ENCODE measurements around the gene USP20.
"Not testable (repeated sequence)": the region's sequence is repeated elsewhere in the genome, so short reads cannot be mapped to it uniquely, and the experiment has no call there.

USP20 gene

DNA sequence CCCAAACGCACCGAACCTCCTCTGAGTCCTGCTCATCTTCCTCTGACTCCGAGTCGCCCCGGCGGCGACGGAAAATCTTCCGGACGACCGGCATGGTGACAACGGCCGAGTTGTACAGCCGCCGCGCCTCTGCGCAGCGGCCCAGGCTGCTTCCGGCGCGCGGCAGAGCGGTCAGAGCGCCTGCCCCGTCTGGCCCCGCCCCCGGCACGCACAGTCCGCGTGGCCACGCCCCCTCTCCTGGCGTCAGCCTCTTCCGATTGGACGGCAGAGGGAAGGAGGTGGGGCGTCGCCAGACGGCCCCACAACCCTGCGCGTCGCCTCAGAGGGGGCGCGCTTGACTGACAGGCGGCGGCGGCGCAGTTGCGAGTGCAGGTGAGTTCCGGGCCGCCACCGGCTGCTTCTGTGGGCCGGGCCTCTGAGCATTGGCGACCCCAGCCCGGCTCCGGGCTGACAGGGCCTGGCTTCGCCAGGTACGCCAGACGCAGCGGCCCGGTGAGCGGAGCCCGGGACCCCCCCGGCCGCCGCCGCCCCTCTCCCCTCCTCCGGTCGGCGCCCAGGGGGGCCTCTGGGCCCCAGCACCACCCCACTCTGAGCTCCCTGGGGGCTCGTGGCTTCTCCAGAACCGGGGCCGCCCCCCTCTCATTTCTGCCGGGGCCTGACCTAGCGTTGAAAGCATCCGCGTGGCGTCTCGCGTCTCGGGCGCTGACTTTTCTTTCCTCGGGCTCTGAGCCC is at the start of gene USP20, which contains the start of gene C9orf78:
USP20 (plus strand) TSS at position 331 of the 732 bp plus-strand sequence. CDS start 17,098 bp downstream, outside the sequence.
C9orf78 (minus strand) TSS at position 148 of the 732 bp plus-strand sequence; CDS start at position 94, 54 bp downstream.
- peak; percentile 89 to 91 for DNase-seq

DNA sequence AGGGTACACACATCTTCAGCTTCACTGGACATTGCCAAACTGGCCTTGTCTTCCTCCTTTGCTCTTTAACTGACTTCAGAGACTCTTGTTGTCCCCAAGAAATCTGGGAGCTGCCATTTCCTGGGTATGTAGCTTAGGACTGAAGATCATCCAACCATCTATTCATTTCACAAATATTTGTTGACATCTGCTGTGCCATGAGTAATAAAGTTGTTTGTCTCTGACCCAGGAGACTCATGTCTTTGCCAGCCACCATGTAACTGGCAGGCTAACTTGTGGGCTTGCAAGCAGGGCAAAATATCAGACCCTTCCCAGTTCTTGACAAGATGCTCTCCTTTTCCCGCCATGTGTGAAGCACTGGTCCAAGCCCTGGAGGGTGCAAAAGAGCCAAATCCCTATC is 49.4 kb upstream of the USP20 start:
- DNase-seq, result no peak

DNA sequence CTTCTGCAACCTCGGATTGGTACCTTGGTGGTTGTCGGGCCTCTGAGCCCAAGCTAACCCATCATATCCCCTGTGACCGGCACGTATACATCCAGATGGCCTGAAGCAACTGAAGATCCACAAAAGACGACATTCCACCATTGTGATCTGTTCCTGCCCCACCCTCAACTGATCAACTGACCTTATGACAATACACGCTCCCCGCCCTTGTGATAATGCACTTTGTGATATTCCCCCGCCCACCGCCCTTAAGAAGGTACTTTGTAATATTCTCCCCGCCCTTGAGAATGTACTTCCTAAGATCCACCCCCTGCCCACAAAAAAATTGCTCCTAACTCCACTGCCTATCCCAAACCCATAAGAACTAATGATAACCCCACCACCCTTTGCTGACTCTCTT is 48.8 kb upstream of the USP20 start:
- no peak for DNase-seq

DNA sequence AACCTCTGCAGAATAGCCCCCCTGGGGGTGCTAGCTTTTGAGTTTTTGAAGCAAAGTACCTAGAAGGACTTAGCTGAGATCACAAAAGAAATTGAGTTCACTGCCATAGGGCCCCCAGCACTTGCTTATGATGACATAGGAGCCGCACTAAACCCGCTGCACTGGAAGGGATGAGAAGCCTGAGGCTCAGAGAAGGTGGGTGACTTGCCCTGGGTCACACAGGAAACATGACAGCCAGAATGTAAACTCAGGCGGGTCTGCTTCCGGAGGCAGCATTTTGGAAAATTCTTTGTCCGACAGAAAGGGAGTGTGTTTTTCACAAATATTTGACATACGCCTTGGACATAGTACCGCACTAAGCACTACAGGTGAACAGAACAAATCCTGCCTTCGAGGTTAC is 40.7 kb upstream of the USP20 start:
- DNase-seq, result no peak

DNA sequence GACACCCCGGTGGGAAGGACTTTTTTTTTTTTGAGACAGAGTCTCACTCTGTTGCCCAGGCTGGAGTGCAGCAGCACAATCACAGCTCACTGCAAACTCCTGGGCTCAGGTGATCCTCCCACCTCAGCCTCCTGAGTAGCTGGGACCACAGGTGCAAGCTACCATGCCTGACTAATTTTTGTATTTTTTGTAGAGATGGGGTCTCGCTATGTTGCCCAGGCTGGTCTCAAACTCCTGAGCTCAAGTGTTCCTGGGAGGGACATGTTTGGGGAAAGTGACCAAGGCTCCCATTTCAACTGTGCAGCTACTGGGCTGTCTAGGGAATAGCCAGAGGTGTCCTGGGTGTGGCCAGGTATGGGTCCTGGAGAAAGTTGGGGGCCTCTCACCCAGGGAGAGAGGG is 39.2 kb upstream of the USP20 start:
- not testable (repeated sequence) for DNase-seq

DNA sequence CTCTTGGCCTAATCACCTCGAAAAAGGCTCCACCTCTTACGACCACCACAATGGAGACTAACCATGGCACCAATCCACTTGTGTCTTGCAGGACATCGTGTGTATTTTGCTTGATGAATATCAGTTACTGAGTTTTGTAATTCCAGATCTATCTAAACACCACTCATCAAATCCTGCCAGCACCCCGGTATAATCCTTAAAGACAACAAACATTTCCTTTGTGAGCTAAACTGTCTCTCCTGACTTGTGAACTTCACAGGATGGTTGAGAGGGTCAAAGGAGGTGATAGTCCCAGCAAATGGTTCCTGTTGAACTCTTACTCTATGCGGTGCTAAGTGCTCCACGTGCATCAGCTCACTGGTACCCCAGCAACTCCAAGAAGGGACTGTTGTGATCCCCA is 36.3 kb upstream of the USP20 start:
- DNase-seq, result no peak

DNA sequence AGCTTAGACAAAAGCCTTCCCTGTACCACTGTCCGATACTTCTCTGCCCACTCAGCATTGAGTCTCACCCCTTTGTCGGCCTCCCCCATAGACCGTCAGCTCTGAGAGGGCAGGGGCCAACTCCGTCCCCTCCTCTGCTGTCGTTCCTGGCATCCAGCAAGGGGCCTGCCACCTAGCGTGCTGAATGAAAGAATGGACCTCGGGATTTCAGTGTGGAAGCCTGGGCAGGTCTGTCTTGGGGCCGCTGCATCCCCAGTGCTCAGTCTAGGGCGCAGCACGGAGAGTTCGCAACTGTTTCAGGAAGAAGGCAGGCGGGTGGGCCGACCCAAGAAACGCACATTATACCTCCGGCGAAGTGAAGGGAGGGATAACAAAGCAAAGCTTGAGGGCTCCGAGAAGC is 33.8 kb upstream of the USP20 start:
- DNase-seq, result no peak

DNA sequence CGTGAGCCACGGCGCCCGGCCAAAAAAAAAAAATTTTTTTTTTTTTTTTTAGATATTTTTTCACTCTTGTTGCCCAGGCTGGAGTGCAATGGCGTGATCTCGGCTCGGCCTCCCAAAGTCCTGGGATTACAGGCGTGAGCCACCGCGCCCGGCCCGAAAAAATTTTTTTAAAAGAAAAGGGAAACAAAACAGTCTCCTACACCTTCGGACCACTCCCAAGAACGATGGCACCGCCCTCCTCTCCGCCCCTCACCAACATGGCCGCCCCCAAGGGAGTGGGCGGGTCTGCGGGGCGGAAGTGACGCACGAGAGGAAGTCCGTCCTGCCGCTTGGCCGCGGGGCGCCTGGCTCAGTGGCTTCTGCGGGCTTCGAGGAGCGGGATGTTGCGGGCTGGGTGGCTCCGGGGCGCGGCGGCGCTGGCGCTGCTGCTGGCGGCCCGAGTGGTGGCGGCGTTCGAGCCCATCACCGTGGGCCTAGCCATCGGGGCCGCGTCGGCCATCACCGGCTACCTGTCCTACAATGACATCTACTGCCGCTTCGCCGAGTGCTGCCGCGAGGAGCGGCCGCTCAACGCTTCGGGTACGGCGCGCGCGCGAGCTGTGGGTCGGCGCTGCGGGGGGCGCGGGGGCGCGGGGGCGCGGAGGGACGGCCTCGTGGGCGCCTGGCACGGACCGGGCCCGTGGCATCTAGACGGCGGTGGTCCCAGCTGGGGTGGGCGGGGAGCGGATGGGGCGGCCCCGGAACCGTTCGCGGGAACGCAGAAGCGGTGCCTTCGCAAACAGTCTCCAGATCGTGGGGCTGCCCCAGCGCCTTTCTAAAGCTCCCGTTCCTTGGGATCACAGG is 32.2 kb upstream of the USP20 start, which contains the start of gene TOR1B:
TOR1B (plus strand) TSS at position 352 of the 843 bp plus-strand sequence; CDS start at position 381, 29 bp downstream.
- peak; percentile 79 to 91 for DNase-seq

DNA sequence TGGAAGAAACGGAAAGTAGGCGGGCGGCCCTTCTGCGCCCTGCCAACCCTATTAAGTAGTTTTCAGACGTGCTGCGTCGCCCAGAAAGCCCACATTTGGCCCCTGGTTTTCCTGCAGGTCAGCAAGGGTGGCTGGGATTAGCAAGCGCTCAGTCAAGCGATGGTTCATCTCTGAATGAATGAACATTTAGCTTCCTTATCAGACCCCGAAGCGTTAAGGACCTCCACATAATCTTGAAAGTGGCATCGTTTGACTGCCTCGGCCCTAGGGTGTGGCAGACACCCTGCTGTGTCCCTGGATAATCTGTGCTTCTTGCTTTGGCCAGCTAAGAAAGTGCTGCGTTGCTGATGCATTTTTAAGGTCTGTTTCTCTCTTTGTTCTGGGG is 31.6 kb upstream of the USP20 start:
- DNase-seq, result no peak

DNA sequence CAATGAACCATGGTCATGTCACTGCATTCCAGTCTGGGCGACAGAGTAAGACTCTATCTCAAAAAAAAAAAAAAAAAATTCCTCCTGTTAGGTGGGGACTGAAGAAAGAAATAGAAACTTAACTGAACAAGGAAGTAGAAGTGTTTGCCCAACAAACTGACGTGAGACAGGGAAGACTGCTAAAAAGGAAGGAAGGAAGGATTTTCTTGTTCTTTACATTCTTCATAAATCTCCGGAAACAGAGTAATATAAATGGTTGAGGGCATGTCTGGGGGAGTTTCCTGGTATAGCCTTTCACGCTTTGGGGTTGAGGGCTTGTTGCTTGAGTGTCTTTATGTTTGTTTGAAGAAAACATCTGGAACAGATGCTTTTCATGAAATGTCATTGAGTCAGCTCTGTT is 29.2 kb upstream of the USP20 start:
- no peak for DNase-seq

DNA sequence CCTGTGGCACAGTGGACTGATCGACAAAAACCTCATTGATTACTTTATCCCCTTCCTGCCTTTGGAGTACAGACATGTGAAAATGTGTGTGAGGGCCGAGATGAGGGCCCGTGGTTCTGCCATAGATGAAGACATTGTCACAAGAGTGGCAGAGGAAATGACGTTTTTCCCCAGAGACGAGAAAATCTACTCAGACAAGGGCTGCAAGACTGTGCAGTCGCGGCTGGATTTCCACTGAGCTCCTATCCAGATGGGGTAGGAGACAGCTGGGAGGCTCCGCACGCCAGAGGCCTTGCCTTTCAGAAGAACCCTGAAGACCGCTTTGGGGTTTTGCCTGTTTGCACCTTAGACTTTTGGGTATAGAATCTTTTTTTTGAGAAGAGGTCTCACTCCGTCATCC is 25.9 kb upstream of the USP20 start:
- no peak for DNase-seq

DNA sequence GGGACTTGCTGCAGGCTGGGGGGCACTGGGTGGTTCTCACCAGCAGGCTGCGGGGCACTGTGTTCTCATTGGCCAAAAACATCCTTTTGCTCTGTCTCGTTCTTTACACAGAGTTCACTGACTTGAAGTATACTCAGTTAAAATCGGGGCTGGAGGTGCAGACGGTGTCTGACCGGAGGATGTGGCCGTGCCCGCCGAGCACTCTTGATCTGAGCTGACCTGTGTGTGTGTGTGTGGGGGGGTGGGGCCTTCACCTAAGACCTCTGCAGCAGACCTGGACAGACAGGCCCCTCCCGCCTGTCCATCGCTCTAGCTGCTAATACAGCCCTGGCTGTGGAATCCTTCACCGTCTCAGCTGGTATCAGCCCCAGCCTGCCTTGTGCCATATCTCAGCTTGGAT is 25.1 kb upstream of the USP20 start:
- DNase-seq, result no peak

DNA sequence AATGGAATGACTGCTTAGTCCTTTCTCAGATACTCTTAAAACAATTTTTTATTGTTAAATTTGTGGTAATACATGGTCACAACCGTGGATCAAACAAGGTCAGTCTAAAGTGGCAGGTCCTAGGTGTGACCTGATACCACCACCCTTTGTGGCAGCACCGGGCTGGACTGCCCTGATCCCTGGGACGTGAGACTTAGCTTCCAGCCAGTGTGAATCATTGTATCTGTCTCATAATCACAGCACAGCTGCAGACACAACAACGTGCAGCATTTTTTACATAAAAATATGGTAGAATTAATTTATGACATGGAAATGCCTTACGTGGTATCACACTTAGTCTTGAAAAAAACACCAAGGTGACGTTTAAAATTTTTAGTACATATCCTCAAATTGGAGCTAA is 24.5 kb upstream of the USP20 start:
- no peak for DNase-seq

DNA sequence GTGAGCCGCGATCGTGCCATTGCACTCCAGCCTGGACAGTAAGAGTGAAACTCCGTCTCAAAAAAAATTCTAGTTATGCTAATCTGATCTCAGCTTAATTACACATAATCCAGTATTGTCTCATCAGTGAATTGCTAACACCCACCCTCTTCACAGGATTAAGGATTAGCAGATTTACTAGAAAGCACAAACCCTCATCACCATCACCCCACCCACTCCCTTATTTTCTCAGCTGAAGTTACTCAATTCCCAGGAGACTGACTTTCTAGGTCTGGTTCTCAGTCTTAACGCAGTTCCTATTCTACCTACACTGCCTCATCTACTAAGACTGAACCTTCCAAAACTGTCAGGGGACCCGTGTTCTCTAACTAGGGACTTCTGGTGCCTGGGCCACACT is 23.3 kb upstream of the USP20 start:
- no peak for DNase-seq

DNA sequence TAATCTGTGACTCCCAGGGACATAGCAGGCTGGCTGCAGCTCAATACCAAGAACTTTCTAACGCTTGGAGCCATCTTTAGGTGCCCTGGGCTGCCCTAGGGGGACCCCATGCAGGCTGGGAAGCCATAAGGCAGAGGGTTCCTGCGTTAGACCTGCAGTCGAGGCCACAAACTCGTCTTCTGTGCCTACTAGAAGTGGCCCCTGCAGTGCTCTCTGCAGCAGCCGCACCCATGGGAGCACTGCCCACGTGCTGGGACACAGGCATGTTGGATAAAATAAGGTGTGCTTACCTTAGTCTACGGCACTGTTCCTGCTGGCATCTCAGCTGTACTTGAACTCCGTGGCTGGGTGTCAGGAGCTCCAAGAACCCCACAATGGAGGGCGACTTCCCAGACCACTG is 22.9 kb upstream of the USP20 start:
- no peak for DNase-seq

DNA sequence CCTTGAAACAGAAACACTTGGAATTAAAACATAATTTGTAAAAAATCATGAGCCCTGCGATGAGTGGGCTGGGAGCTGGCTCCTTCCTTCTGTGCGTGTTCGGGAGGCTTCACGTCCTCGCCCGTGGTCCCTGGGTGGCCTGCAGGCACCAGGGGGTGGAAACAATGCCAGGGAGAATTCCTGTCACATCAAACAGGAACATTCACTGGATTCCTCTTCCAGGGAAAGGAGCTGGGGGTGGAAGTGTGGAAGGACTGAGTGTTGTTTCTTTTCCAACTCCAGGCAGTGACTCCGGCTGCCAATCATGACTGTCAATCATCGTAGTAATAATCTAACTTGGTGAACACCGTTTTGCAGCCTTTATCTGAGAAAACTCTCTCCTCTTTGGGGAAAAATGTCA is 21.6 kb upstream of the USP20 start:
- no peak for DNase-seq

DNA sequence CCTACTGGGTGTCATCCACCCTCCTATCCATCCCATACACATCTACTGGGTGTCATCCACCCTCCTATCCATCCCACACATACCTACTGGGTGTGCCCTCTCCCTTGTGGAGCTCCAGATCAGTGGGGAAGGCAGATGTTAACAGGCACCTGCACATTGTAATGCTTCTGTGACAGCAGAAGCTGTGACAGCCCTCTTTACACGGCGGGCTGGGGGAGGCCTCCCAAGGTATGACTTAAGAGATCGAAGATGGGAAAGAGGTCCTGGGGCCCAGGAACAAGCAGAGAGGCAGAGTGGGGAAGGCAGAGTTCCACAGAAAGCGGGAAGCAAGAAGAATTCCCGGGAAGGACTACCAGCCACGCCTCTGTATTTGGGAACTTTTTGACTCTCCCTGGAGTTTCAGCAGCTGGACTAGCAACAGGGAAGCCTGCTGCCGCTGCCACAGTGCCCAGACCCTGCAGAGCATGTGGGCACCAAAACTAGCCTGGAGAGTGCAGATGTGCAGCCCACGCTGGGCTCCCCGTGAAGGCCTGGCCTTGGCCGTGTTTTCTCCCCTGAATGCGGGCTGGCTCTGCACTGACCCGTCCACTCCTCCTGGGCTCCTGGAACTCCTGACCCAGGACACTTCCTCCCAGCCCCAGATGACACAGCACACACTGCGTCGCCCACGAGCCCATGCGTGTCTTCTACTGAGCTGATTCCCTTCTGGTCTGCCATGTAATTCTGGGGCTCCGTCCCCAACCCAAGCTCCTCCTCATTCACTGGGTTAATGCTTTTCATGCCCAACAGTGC is 20.6 kb upstream of the USP20 start:
- no peak for DNase-seq

DNA sequence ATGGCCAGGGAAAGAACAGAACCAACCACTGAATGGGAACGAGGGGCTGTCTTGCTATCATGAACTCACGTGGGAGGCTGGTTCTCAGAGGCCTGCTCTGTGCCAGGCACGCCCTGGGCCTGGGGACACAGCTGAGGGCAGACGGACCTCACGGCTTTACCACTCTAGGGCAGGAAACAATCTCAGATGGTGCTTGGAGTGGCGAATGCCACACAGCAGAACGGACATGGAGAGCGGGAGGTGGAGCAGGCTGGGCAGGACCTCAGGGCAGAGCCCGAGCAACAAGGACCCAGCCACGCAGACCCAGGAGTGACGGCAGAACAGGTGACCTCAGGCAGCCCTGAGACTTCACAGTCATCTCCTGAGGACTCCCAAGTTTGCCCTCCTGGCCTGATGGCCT is 20.0 kb upstream of the USP20 start:
- DNase-seq, result no peak

DNA sequence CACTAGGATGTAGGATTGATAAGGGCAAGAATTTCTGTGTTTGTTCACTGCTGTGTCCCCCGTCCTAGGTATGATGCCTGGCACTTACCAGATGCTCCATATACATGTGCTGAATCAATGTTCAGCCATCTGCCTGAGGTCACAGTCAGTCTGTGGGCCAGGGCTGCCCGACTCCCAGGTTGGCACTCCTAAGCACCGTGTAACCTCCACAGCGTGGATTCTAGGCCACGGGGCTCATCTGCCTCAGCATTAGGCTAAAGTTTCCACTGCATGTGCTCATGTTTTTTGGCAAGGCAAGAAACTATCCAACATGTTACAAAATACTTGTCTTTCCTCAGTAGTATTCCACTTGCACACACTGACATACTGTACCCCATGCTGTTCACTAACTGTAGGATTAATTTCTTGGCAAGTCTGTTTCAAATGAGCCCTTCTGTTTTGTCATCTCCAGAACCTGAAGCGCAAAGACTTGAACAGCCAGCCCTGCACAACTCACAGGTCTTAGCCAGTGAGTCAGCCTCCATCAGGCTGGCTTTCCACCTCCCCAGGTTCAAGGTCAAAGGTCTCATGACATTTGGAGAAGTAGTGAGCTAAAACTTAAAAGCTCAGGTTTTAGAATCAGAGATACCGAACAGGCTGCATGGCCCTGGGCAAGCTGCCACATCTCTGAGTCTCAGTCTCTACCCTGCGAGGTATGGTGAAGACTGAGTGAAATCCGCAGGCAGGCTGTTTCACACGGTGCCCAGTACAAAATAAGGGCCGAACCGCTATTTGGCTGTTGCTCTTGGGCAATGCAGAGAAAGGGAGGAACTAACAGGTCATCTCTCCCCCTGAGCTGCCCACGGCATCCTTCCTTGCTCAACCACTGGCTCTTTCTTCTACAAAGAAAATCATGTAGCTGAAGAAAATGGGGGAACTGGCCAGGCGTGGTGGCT is 18.5 kb upstream of the USP20 start:
- no peak for DNase-seq

DNA sequence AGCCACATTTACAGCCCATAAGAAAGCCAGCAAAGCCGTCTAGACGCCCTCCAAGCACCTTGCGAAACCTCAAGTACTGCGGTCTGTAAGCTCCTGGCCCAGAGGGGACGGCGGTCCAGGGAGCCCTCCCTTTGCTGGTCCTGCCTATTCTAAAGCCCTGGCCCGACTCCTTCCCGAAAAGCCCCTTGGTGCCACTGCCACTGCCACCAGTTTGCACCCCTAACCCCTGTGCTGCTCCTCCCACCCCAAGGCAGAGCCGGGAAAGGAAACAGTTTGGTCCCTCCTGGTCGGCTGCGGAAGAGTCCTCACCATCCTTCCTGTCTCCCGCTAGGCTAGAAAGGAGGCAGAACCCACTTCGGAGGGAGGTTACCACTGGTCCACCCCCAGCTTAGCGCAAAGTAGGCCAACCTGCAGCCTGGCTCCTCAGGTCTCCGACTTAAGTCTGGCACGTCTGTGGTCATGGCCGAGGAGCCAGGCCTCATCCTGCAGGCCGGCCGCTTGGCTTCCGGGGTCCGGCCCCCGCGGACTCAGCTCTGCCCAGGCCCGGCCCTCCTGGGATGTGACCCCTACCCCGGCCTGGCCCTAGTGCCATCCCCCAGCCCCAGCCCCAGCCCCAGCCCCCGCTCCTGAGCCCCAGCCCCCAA is 12.2 kb upstream of the USP20 start:
- DNase-seq, result peak in 1 of 2 experiments; percentile 30

DNA sequence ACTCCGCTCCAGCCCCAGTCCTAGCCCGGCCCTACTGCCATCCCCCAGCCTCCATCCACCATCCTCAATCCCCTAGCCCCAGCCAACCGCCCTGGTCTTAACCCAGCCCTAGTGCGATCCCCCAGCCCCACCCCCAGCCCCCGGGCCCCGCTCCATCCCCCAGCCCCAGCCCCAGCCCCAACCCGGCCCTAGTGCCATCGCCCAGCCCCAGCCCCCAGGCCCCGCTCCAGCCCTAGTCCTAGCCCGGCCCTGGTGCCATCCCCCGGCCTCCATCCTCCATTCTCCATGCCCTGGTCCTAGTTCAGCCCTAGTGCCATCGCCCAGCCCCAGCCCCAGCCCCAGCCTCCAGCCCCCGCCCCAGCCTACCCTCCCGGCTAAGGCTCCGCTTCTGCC is 11.7 kb upstream of the USP20 start:
- no peak for DNase-seq

Measured in SW 1271 (cell line).